AG04450 (cell line): ENCODE data around the gene GYPC. TPM values are rescaled to one million over a fixed set of nuclear protein-coding genes. Genes with fewer than 3 reads are reported as not detected.
"Not testable (repeated sequence)": the region's sequence is repeated elsewhere in the genome, so short reads cannot be mapped to it uniquely, and the experiment has no call there.

Source experiments
- CTCF ChIA-PET: fragments of 300-600, 350-600 bp; formaldehyde crosslinking; extraction: SDS; loops from one replicate; lab custom pipeline; 2022; ENCODE audit warnings: antibody characterized with exemption, inconsistent platforms; lab: Charles Lee
- POLR2A ChIA-PET: fragments of 350-600 bp; formaldehyde crosslinking; extraction: SDS; loops from one replicate; lab custom pipeline; 2021; ENCODE audit warnings: antibody characterized with exemption, inconsistent platforms; lab: Yijun Ruan, JAX
- DNase-seq: peaks from one replicate; pipeline ENCODE4 v3.0.0-alpha.2; 2011; ENCODE audit warnings: low read depth, low spot score
- H3K27ac ChIP-seq: one replicate; pipeline ENCODE4 v1.5.1; 2012; ENCODE audit warnings: low read depth, low read length, control low read depth
- H3K27me3 ChIP-seq: one replicate; pipeline ENCODE4 v1.6.0; 2012; ENCODE audit warnings: low read length; ENCODE audit not compliant: control insufficient read depth, insufficient read depth
- H3K4me3 ChIP-seq: 2 replicates; pipeline ENCODE4 v1.5.1; 2011; ENCODE audit warnings: mild to moderate bottlenecking, low read depth, low read length, control low read depth
- H3K9me3 ChIP-seq: 2 replicates; pipeline ENCODE4 v1.5.1; 2012; ENCODE audit warnings: low read length; ENCODE audit not compliant: control insufficient read depth, insufficient read depth
- polyA plus RNA-seq: library from polyadenylated mRNA; depleted of rRNA; stranded (reverse); fragments of >200 nt; gene quantifications from 2 replicates; pipeline ENCODE4 v1.2.3, GENCODE V29; 2011
- TF ChIP-seq, protein P1 (sequence below): IDR thresholded peaks from 2 replicates; pipeline ENCODE4 v1.5.1; 2011; ENCODE audit warnings: low read depth, low read length, control low read depth, inconsistent platforms

The GYPC gene
- polyA plus RNA-seq, 1 experiment: 146 TPM

DNA sequence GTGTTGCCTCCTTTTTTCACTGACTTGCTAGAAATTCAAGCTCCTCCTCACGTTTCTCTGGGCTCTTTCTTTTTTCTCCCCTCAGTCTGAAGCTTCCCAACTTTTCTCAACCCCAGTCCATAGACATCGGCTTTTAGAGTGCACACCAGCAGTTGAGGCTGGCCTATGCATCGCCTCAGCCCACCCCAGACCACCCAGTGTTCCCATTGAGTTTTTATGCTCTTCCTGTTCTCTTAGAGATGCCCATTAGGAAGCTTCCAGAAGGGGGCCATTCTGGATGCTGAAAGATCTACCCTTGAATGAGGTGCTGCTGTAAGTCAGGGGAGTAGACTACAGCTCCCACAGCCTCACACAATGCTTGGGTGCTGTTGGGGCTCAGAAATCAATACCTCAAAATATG is 12.0 kb upstream of the GYPC start:
- Histone ChIP-seq H3K27ac (no peak overlapping the region), H3K4me3 (no peak overlapping the region), H3K9me3 (no peaks in the 10 kb centered on the region), H3K27me3 (peaks cover 4% of the 10 kb centered on the region)
- TF ChIP-seq, protein P1, sequence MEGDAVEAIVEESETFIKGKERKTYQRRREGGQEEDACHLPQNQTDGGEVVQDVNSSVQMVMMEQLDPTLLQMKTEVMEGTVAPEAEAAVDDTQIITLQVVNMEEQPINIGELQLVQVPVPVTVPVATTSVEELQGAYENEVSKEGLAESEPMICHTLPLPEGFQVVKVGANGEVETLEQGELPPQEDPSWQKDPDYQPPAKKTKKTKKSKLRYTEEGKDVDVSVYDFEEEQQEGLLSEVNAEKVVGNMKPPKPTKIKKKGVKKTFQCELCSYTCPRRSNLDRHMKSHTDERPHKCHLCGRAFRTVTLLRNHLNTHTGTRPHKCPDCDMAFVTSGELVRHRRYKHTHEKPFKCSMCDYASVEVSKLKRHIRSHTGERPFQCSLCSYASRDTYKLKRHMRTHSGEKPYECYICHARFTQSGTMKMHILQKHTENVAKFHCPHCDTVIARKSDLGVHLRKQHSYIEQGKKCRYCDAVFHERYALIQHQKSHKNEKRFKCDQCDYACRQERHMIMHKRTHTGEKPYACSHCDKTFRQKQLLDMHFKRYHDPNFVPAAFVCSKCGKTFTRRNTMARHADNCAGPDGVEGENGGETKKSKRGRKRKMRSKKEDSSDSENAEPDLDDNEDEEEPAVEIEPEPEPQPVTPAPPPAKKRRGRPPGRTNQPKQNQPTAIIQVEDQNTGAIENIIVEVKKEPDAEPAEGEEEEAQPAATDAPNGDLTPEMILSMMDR: no peak
- CTCF ChIA-PET: no interaction called here
- POLR2A ChIA-PET: no interaction called here
- no peak for DNase-seq

DNA sequence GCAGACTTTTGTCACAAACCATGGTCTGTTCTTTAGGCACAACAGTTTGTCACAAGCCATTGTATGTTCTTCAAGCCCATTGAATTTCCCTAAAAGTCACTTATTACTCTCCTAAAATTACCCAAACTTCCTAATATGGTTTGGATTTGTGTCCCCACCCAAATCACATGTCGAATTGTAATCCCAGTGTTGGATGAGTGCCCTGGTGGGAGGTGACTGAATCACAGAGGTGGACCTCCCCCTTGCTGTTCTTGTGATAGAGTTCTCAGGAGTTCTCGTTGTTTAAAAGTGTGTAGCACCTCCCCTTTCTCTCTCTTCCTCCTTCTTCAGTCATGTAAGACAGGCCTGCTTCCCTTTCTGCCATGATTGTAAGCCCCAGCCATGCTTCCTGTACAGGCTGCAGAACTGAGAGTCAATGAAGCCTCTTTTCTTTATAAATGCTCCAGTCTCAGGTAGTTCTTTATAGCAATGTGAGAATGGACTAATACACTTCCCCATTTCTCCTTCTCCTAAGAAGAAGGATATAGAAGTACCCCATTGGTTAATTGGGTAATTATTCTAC is 11.2 kb upstream of the GYPC start:
- H3K4me3 ChIP-seq: no peak overlapping the region
- DNase-seq: no peak
- TF ChIP-seq, protein P1: no peak
- POLR2A ChIA-PET: no interaction called here
- CTCF ChIA-PET: no interaction called here
- no peak overlapping the region for H3K27ac ChIP-seq
- peaks cover 4% of the 10 kb centered on the region for H3K27me3 ChIP-seq
- no peaks in the 10 kb centered on the region for H3K9me3 ChIP-seq

DNA sequence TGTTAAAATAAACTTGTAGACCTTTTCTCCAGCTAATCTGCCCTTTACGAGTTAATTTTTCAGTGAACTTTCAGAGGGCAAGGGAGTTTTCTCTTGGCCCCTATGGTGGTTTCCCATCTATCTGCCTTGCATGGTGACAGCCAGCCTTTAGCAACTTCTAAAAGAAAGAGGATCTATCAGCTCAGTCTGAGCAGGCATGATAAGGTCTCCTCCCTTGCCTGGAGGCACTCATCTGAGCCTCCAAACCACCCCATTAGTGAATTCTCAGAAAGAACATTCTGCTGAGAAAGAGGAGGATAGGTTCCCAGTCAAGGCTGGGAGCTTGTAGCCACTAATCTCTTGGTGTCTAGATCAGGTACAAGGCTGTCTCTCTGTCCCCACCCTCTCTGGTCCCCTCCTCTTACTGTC is 10.7 kb upstream of the GYPC start:
- TF ChIP-seq, protein P1: no peak
- no peak for DNase-seq
- no peak overlapping the region for H3K27ac ChIP-seq
- ChIA-PET POLR2A (no interaction called here), CTCF (no interaction called here)
- peaks cover 4% of the 10 kb centered on the region for H3K27me3 ChIP-seq
- H3K4me3 ChIP-seq: no peak overlapping the region
- no peaks in the 10 kb centered on the region for H3K9me3 ChIP-seq

DNA sequence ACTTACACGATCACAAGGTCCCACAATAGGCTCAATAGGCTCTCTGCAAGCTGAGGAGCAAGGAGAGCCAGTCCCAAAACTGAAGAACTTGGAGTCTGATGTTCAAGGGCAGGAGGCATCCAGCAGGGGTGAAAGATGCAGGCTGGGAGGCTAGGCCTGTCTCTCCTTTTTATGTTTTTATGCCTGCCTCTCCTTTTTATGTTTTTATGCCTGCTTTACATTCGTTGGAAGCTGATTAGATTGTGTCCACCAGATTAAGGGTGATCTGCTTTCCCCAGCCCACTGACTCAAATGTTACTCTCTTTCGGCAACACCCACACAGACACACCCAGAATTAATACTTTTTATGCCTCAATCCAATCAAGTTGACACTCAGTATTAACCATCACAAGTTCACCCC is 9.9 kb upstream of the GYPC start:
- ChIA-PET POLR2A (no interaction called here), CTCF (no interaction called here)
- H3K27me3 ChIP-seq: peaks cover 4% of the 10 kb centered on the region
- TF ChIP-seq, protein P1: no peak
- DNase-seq: no peak
- no peak overlapping the region for H3K27ac ChIP-seq
- no peaks in the 10 kb centered on the region for H3K9me3 ChIP-seq
- no peak overlapping the region for H3K4me3 ChIP-seq

DNA sequence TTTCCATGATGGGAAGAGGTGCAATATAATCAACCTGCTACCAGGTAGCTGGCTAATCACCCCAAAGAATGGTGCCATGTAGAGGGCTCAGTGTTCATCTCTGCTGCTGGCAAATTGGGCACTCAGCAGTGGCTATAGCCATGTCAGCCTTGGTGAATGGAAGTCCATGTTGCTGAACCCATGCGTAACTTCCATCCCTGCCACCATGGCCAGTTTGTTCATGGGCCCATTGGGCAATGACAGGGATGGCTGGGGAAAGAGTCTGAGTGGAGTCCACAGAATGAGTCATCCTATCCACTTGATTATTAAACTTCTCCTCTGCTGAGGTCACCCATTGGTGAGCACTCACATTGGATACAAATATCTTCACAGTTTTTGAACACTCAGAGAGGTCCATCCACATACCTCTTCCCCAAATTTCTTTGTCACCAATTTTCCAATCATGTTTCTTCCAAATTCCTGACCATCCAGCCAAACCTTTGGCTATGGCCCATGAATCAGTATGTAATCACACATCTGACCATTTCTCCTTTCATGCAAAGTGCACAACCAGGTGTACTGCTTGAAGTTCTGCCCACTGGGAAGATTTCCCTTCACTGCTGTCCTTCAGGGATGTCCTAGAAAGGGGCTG is 8.1 kb upstream of the GYPC start:
- H3K4me3 ChIP-seq, H3K27ac ChIP-seq, DNase-seq, CTCF ChIA-PET, H3K27me3 ChIP-seq, POLR2A ChIA-PET, H3K9me3 ChIP-seq: not testable (repeated sequence)

DNA sequence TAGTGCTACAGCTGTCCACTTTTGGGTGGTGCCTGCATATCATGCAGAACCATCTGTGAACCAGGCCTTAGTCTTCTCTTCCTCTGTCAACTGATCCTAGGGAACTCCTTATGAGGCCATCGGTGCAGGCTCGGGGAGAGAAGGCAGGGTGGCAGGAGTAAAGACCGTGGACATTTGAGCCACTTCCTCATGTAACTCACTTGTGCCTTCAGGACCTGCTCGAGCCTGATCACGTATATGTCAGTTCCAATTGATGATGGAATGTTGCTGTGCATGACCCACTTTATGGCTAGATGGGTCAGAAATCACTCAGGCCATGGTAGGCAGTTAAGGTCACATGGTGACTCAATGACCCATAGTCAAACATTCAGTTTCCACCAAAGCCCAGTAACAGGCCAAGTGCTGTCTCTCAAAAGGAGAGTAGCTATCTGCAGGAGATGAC is 7.6 kb upstream of the GYPC start:
- H3K27me3 ChIP-seq, CTCF ChIA-PET, DNase-seq, H3K9me3 ChIP-seq, H3K4me3 ChIP-seq, H3K27ac ChIP-seq, POLR2A ChIA-PET: not testable (repeated sequence)
